ENCODE measurements around the gene CYB561D2. TPM values are rescaled to one million over a fixed set of nuclear protein-coding genes. Genes with fewer than 3 reads are reported as not detected.

The CYB561D2 gene
- total and polyA plus RNA-seq, 8 donors: 6.1 to 26.1 (median 11.1) TPM; not detected in 1

DNA sequence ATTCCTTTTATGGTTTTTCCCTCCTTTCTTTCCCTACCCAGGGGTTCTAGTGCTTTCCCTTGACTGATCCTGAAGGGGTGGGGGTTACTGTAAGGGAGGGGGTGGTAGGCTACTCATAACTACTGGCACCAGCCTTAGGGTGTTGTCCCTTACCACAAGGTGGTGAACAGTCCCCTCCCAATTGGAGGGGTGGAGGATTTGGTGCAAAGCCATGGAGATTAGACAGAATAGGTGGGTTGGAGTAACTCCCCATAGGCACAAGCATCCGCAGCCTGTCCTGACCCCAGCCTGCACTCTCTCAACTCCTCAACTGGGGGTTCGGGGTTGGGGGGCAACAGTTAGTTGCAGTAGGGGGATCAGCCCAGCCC is 25.6 kb upstream of the CYB561D2 start:
- H3K9me3 ChIP-seq: no peaks in the 10 kb centered on the region
- 67 to 92% (median 78%) methylated on average over 1 to 2 of the region's 2 CpGs for WGBS, 5 donors
- intact Hi-C loops (cut with DNase I; ENCODE audit: low total_unique reads): no loop called here
- peaks cover 20 to 32% (median 29%) of the 10 kb centered on the region in 4 donors for H3K36me3 ChIP-seq
- no peaks in the 10 kb centered on the region for H3K27me3 ChIP-seq
- H3K27ac ChIP-seq: peak overlapping the region in 4 of 5 donors; percentile 94 to 96 (median 96)
- DNase-seq: no peak
- H3K4me1 ChIP-seq: peaks cover 35 to 81% (median 66%) of the 10 kb centered on the region in 4 donors
- no peak for TF ChIP-seq POLR2AphosphoS5 (IDR thresholded peaks at IDR 0.05)
- TF ChIP-seq POLR2A (IDR thresholded peaks at IDR 0.05): no peak
- no peak for TF ChIP-seq CTCF (IDR thresholded peaks at IDR 0.05)
- no peak for TF ChIP-seq EP300 (IDR thresholded peaks at IDR 0.05)
- H3K4me3 ChIP-seq: no peak overlapping the region

GRCh38 chr3:50325497-50326181 is 25.0 kb upstream of the CYB561D2 start:
- intact Hi-C loops (cut with DNase I; ENCODE audit: low total_unique reads): no loop called here
- TF ChIP-seq EP300 (IDR thresholded peaks at IDR 0.05) (no peak), CTCF (IDR thresholded peaks at IDR 0.05) (no peak), POLR2A (IDR thresholded peaks at IDR 0.05) (no peak), POLR2AphosphoS5 (IDR thresholded peaks at IDR 0.05) (no peak)
- Histone ChIP-seq H3K36me3 (peaks cover 25 to 37% (median 34%) of the 10 kb centered on the region in 4 donors), H3K4me3 (no peak overlapping the region), H3K9me3 (no peaks in the 10 kb centered on the region), H3K4me1 (peaks cover 30 to 75% (median 60%) of the 10 kb centered on the region in 4 donors), H3K27ac (peak overlapping the region in 3 of 5 donors; percentile 94 to 96 (median 95)), H3K27me3 (no peaks in the 10 kb centered on the region)
- DNase-seq: no peak
- 75 to 89% (median 86%) methylated on average over 11 of the region's 11 CpGs for WGBS, 5 donors

DNA sequence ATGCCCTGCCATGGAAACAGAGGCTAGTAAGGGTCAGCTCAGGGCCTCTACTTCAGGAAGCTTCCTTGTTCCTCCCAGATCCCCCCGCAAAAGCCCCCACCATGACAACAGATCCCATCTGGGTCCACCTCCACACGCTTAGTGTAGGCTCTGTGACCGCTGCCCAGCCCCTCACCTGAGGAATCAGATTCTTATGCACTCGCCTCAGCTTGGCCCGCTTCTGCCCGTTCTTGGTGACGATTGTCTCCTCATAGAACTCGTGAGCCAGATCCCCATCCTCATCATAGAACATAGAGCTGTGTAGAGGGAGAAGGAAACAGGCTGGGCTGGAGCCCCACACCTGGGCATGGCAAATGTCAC is 24.5 kb upstream of the CYB561D2 start:
- no peak for TF ChIP-seq POLR2AphosphoS5 (IDR thresholded peaks at IDR 0.05)
- no peak for TF ChIP-seq CTCF (IDR thresholded peaks at IDR 0.05)
- TF ChIP-seq EP300 (IDR thresholded peaks at IDR 0.05): no peak
- TF ChIP-seq POLR2A (IDR thresholded peaks at IDR 0.05): no peak
- H3K27ac ChIP-seq: peak overlapping the region in 1 of 5 donors; percentile 95
- no peaks in the 10 kb centered on the region for H3K27me3 ChIP-seq
- DNase-seq: no peak
- no peak overlapping the region for H3K4me3 ChIP-seq
- WGBS, 5 donors: 90 to 92% (median 92%) methylated on average over 8 of the region's 8 CpGs
- H3K4me1 ChIP-seq: peaks cover 29 to 74% (median 60%) of the 10 kb centered on the region in 4 donors
- intact Hi-C loops (cut with DNase I; ENCODE audit: low total_unique reads): no loop called here
- H3K36me3 ChIP-seq: peaks cover 30 to 43% (median 40%) of the 10 kb centered on the region in 4 donors
- no peaks in the 10 kb centered on the region for H3K9me3 ChIP-seq

GRCh38 chr3:50327129-50327528 is 23.5 kb upstream of the CYB561D2 start:
- H3K9me3 ChIP-seq: no peaks in the 10 kb centered on the region

More at GRCh38 chr3:50327129-50327528, 23.5 kb upstream of the CYB561D2 start:
- DNase-seq: no peak
- 58 to 73% (median 69%) methylated on average over 4 of the region's 4 CpGs for WGBS, 5 donors
- Histone ChIP-seq H3K4me1 (peaks cover 24 to 74% (median 54%) of the 10 kb centered on the region in 4 donors), H3K27me3 (no peaks in the 10 kb centered on the region), H3K36me3 (peaks cover 40 to 52% (median 49%) of the 10 kb centered on the region in 4 donors), H3K4me3 (peak overlapping the region; percentile 62 to 98 (median 90)), H3K27ac (peak overlapping the region in 4 of 5 donors; percentile 79 to 91 (median 86))
- TF ChIP-seq EP300 (IDR thresholded peaks at IDR 0.05) (no peak), POLR2A (IDR thresholded peaks at IDR 0.05) (no peak), CTCF (IDR thresholded peaks at IDR 0.05) (no peak), POLR2AphosphoS5 (IDR thresholded peaks at IDR 0.05) (no peak)
- intact Hi-C loops (cut with DNase I; ENCODE audit: low total_unique reads): no loop called here
